ENCODE measurements around the gene DNAJC1.
"Not testable (repeated sequence)": the region's sequence is repeated elsewhere in the genome, so short reads cannot be mapped to it uniquely, and the experiment has no call there.

Gene DNAJC1

GRCh38 chr10:22030421-22030820, 26.9 kb upstream of the DNAJC1 start:
- no peak overlapping the region for H3K27ac ChIP-seq
- no peak for TF ChIP-seq CTCF (IDR thresholded peaks at IDR 0.05)
- TF ChIP-seq ZFX (IDR thresholded peaks at IDR 0.05; ENCODE audit: borderline replicate concordance), result no peak

- no peak overlapping the region for H3K27ac ChIP-seq
- TF ChIP-seq CTCF (IDR thresholded peaks at IDR 0.05) (no peak), ZFX (IDR thresholded peaks at IDR 0.05; ENCODE audit: borderline replicate concordance) (no peak)
These were observed 26.1 kb upstream of the DNAJC1 start for GRCh38 chr10:22029445-22030236.

DNA sequence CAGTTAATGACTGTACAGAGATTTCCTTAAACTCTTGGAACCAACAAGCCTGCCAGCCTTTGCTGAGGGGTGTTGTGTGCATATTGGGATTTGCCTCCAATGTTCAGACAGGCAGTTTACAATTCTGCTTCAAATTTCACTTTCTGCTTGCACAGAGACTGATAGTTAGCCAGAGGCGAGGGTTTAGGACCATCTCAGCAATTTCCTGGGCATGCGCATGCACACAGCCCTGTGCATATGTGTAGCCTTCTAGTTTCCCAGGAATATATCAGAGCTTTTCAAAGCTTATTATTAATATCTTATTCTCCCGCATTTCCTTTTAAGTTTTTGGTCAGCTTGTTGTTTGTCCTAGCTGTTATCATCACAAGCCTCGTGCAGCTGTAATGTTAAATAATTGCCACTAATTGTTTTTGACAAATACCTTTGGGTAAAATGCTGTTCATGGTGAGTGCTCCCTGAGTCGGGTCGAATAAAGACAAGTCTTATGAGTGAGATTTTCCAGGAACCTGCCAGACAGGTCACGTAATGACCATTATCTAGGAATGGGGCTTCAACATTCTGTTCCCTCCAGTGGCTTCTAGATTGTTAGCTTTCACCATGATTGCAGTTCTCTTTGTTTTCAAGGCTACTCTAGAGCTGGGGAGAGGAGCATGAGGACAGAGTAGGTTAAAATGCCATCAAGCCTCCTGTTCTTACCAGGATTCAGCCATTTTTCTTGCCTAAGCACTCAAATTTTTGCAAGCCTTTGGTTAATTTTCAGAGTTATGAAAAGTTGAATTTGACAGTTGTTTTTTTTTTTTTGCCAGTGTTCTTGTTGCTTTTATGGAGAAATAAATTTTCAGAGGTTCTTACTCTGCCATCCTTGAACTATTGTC, 24.1 kb upstream of the DNAJC1 start:
- TF ChIP-seq ZFX (IDR thresholded peaks at IDR 0.05; ENCODE audit: borderline replicate concordance) (no peak), CTCF (IDR thresholded peaks at IDR 0.05) (no peak)
- H3K27ac ChIP-seq, result no peak overlapping the region

GRCh38 chr10:22026287-22026686, 22.8 kb upstream of the DNAJC1 start:
- H3K27ac ChIP-seq, result no peak overlapping the region
- TF ChIP-seq ZFX (IDR thresholded peaks at IDR 0.05; ENCODE audit: borderline replicate concordance) (no peak), CTCF (IDR thresholded peaks at IDR 0.05) (no peak)

- no peak overlapping the region for H3K27ac ChIP-seq
These were observed 20.0 kb upstream of the DNAJC1 start for GRCh38 chr10:22023508-22023907.

GRCh38 chr10:22022257-22023032, 18.9 kb upstream of the DNAJC1 start:
- no peak for TF ChIP-seq CTCF (IDR thresholded peaks at IDR 0.05)
- H3K27ac ChIP-seq, result no peak overlapping the region

More at GRCh38 chr10:22023508-22023907, 20.0 kb upstream of the DNAJC1 start:
- TF ChIP-seq CTCF (IDR thresholded peaks at IDR 0.05) (no peak), ZFX (IDR thresholded peaks at IDR 0.05; ENCODE audit: borderline replicate concordance) (no peak)

DNA sequence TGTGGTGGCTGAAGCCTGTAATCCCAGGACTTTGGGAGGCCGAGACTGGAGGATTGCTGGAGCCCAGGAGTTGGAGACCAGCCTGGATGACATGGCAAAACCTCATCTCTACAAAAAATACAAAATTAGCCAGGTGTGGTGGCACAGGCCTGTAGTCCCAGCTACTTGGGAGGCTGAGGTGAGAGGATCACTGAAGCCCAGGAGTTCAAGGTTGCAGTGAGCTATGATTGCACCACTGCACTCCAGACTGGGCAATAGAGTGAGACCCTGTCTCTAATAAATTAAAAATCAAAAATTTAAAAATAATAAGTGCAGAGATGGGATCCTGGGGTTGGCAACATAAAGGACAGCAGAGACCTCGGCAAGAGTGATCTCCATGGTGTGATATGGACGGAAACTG, 17.6 kb upstream of the DNAJC1 start:
- H3K27ac ChIP-seq, result not testable (repeated sequence)

All from 22Rv1 (cell line).